Brain microvascular endothelial cell (primary cell): Measurements from ENCODE around the gene NOD1.

ENCODE experiments used
- DNase-seq: peaks from one replicate; pipeline ENCODE4 v3.0.0-alpha.2; 2020
- H3K27ac ChIP-seq: fragments of 250-450 bp; sonication (Bioruptor Pico); 2 replicates; pipeline ENCODE4 v1.5.1; 2020; ENCODE audit warnings: mild to moderate bottlenecking, moderate library complexity
- H3K27me3 ChIP-seq: fragments of 250-450 bp; sonication (Bioruptor Pico); replicated peaks from 2 replicates; pipeline ENCODE4 v1.5.1; 2020; ENCODE audit warnings: mild to moderate bottlenecking
- H3K36me3 ChIP-seq: fragments of 250-450 bp; sonication (Bioruptor Pico); replicated peaks from 2 replicates; pipeline ENCODE4 v1.5.1; 2020; ENCODE audit warnings: mild to moderate bottlenecking
- H3K4me3 ChIP-seq: 2 replicates; pipeline ENCODE4 v1.5.1; 2011; ENCODE audit warnings: low read depth, mild to moderate bottlenecking, control low read depth, low read length, moderate library complexity
- CTCF ChIP-seq: IDR thresholded peaks from 2 replicates; pipeline ENCODE4 v1.5.1; 2011; ENCODE audit warnings: low read depth, mild to moderate bottlenecking, moderate library complexity, low read length, control low read depth, inconsistent platforms; ENCODE audit errors: missing control alignments
- in situ Hi-C: cut with HindIII; loops from 2 replicates; pipeline ENCODE4 v1.10.0; 2017; ENCODE audit warnings: low sequenced_read_pairs, low pct_ligation_motif_present

The NOD1 gene

GRCh38 chr7:30505174-30505697, 26.7 kb upstream of the NOD1 start:
- Histone ChIP-seq H3K4me3 (peak overlapping the region; percentile 97), H3K27me3 (no peaks in the 10 kb centered on the region), H3K36me3 (no peaks in the 10 kb centered on the region), H3K27ac (peak overlapping the region; percentile 16)
- no peak for DNase-seq
- in situ Hi-C loops: no loop called here
- peak; percentile 22 for TF ChIP-seq CTCF

GRCh38 chr7:30504301-30505173, 26.0 kb upstream of the NOD1 start, which contains the start of gene GGCT:
Gene GGCT, minus strand, starts transcription at chr7:30504829. Its CDS starts 120 bp downstream, at chr7:30504709.
- TF ChIP-seq CTCF: no peak
- H3K4me3 ChIP-seq: peak within 1 kb of the TSS; percentile 97
- peak; percentile 99 for DNase-seq
- H3K27ac ChIP-seq: peak within 1 kb of the TSS; percentile 50
- no peaks in the 10 kb centered on the region for H3K36me3 ChIP-seq
- in situ Hi-C loops: no loop called here
- H3K27me3 ChIP-seq: no peaks in the 10 kb centered on the region

- no peak for DNase-seq
- Histone ChIP-seq H3K36me3 (peaks cover 3% of the 10 kb centered on the region), H3K4me3 (peak overlapping the region; percentile 97), H3K27me3 (no peaks in the 10 kb centered on the region), H3K27ac (no peak overlapping the region)
- TF ChIP-seq CTCF: no peak
- in situ Hi-C loops: no loop called here
These were observed 25.0 kb upstream of the NOD1 start for GRCh38 chr7:30503274-30504212.

- no peak overlapping the region for H3K4me3 ChIP-seq
- H3K27me3 ChIP-seq: no peaks in the 10 kb centered on the region
- no peak for DNase-seq
- no peak for TF ChIP-seq CTCF
- no peak overlapping the region for H3K27ac ChIP-seq
- in situ Hi-C loops: no loop called here
- peaks cover 6% of the 10 kb centered on the region for H3K36me3 ChIP-seq
These were observed 24.1 kb upstream of the NOD1 start for GRCh38 chr7:30502470-30503251.

GRCh38 chr7:30501264-30501663, 22.7 kb upstream of the NOD1 start:
- peaks cover 8% of the 10 kb centered on the region for H3K36me3 ChIP-seq
- H3K27ac ChIP-seq: no peak overlapping the region
- DNase-seq: no peak
- H3K4me3 ChIP-seq: no peak overlapping the region
- in situ Hi-C loops: no loop called here
- no peak for TF ChIP-seq CTCF
- no peaks in the 10 kb centered on the region for H3K27me3 ChIP-seq
